ENCODE results near the gene ABCG1.
A peak's percentile ranks its signal among the peaks of the same experiment; 100 is the strongest.
"Not testable (repeated sequence)": the region's sequence is repeated elsewhere in the genome, so short reads cannot be mapped to it uniquely, and the experiment has no call there.

Gene ABCG1

GRCh38 chr21:42292563-42293142 is 73.7 kb downstream of the ABCG1 start:
- DNase-seq, result not testable (repeated sequence)

DNA sequence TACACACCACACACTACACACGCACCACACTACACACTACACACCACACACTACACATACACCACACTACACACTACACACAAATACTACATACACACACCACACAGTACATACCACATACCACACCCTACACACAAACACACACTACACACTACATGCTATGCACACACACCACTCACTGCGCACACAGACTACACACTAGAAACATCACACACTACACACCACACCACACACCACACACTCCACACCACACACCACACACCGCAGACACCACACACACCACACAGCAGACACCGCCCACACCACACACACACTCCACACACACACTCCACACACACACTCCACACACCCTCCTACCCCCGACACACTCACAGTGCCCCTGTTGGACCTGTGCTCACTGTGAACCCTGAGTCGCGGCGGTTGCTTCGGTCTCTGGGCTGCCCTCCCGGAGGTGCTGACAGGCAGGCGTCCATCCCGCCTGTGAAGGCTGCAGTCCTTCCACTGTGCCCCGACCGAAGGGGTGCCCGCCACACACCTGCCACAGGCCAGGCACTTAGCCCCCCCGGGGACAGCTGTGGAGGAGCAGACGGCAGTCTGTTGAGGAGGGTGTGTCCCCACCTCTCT is 74.8 kb downstream of the ABCG1 start:
- no peak for DNase-seq

GRCh38 chr21:42294273-42294880 is 75.4 kb downstream of the ABCG1 start:
- DNase-seq, result no peak

- DNase-seq, result no peak
These were observed 76.9 kb downstream of the ABCG1 start for GRCh38 chr21:42295845-42296244.

DNA sequence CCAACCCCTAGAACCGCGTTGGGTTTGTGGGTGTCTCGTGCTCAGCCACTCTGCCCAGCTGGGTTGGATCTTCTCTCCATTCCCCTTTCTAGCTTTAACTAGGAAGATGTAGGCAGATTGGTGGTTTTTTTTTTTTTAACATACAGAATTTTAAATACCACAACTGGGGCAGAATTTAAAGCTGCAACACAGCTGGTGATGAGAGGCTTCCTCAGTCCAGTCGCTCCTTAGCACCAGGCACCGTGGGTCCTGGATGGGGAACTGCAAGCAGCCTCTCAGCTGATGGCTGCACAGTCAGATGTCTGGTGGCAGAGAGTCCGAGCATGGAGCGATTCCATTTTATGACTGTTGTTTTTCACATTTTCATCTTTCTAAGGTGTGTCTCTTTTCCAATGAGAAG is 77.6 kb downstream of the ABCG1 start:
- no peak for DNase-seq

DNA sequence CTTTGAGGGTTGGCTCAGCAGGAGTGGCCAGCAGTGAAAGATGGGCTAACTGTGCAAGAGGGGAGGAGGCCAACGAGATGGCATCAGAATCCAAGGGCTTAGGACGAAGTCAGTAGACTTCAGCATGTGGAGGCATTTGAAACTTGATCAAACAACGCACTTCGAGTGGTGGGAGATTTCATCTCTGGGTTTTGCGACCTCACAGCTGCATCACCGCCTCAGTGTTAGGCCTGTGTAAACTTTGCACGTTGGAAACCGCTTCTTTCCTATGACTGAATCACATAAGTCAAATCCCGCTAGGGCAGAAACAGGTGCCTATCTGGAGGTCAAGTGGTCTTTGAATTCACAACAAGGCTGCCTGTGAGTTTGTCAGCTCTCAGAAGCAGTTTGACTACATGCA is 78.4 kb downstream of the ABCG1 start:
- DNase-seq, result no peak

DNA sequence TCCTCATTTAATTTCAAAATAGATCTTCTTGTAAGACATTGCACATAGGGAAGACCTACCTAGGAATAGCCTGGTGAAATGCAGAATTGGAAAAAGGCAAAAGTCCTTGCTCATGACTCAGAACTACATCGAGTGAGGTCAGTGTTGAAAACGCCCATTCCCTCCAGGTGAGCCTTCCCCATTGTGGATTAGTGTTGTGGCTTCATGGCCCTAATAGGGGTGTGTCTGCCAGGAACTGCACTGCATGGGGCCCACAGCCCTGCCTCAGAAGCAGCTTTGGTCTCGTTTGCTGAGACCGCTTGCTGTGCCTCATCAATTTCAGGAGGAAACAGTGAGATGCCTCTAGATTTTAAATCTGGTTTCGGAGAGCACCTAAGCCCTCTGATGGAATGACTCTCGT is 79.3 kb downstream of the ABCG1 start:
- DNase-seq, result no peak

GRCh38 chr21:42298657-42299056 is 79.7 kb downstream of the ABCG1 start:
- DNase-seq, result no peak

GRCh38 chr21:42299324-42300044 is 80.5 kb downstream of the ABCG1 start:
- DNase-seq, result no peak

DNA sequence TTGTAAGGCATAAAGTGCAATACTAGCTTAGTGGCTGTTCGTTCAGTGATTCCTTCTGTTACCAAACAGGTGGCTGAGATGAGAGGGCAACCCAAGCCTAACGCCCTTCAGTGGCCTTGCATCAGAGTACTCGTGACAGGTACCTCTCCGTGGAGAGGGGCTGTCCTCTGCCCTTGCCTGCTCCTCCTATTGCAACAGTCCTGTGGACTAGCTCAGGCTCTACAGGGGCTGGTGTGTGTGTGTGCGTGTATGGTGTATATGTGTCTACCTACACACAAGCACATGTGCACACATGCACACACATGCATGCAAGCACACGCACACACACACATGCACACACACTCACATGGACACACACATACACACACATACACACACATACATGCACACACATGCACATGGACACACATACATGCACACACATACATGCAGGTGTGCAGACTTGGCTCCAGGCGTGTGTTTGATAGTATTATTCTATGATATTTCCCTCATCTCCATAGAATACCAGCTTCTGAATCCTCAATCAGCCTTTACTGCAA is 81.2 kb downstream of the ABCG1 start:
- DNase-seq, result no peak

DNA sequence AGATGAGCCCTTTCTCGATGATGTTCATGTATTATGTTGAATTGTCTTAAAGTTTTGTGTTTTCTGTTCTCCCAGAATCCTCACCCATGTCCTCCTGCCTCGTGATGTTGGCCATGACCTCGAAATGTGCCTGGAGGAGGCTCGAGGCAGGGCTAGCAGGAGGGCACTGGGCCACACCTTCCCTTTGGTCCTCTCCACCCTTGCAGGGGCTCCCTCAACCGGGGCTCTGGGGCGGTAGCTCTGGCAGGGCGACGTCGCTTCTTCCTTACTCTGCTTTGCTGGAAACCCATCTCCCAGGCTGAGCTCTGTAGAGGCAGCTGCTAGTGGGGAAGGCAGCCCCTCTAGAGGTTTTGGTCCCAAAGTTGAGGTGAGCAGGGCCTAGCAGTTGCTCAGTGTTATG is 82.0 kb downstream of the ABCG1 start:
- no peak for DNase-seq

DNA sequence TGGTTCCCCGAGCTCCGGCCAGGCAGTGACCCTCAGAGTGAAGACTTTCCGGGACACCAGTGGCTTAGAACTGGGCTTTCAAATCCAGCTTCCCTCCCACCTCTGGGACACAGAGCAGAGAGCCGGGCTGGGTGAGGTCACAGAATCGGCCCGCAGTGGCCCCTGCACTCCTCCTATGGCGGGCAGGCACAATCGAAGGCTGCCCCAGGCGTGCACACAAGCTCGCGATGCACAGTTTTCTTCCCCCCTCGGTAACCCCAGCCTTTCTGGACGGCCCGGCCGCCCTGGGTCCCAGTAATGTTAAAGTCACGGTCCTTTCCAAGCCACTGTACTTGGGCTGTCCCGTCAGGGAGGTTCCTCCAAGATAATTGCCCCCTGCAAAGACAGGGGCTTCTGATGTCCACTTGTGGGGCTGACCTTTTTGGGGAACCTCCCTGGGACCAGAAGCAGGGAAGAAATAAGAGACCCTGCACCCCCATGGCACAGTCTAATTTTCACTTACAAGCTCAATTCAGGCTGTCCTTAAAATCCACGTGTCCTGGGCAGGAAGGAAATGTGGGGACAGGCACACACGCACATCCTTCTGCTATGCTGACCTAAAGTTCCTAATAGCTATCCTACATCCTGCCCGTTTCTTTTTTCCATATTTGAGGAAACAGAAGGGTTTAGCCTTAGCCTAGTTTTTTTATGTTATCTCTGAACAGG is 82.6 kb downstream of the ABCG1 start:
- DNase-seq, result peak in 1 of 2 experiments; percentile 40

DNA sequence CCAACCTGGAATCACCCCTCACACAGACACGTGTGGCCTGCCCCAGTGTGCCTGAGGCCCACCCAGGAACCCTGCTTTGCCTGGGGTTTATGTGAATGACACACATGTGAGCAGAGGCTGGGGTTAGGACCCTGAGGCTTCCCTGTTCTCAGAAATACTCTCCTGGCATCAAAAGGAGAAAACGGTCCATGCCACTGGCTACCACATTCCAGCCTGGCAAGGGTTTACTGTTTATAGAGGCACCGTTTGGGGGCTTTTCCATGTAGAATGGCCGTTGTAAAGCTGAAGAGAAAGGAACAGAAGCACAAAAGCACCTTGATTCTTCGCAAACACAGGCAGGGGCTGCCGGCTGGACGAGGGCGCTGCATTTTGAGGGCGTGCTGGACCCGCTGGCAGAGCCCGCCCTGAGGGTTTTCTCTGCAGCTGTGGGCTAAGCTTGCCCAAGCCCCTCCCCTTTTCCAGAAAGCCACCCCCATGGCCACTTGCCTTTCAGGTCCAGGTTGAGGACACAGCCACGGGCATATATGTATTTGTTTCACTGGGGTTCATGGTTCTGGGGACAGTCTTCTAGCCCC is 83.2 kb downstream of the ABCG1 start:
- no peak for DNase-seq

DNA sequence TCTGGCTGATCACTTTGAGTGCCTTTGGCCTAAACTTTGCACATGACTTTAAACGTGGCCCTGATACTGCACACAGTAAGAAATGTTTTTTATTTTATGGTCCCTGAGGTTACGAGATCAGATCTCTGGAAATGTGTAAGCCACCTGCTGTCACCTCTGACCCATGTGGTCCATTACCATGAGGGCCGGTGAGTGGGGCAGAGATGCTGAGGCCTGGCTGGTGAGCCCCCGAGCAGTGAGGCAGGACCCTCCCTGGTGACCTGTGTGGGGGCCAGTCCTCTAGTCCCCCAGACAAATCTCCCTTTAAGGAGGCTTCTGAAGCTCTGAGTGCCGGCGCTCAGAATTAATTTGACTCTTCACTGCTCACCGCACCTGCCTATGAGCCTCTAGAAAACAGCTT is 83.9 kb downstream of the ABCG1 start:
- no peak for DNase-seq

DNA sequence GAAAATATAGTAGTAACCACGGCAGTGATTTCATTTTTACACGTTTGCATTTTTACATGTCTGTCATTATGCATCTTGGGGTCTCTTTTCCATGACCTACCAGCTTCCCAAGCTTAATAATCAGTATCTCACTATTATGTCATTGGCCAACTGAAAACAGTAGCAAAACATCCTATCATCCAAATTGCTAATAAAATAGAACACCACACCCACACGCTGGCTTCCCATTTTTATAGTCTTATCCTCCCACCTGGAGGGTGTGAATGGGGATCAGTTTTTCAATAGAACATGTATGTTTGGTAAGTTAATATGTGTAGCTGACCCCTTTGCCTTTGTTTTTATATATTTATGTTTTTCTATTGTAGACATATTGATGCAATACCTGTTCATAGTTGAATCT is 84.5 kb downstream of the ABCG1 start:
- no peak for DNase-seq

DNA sequence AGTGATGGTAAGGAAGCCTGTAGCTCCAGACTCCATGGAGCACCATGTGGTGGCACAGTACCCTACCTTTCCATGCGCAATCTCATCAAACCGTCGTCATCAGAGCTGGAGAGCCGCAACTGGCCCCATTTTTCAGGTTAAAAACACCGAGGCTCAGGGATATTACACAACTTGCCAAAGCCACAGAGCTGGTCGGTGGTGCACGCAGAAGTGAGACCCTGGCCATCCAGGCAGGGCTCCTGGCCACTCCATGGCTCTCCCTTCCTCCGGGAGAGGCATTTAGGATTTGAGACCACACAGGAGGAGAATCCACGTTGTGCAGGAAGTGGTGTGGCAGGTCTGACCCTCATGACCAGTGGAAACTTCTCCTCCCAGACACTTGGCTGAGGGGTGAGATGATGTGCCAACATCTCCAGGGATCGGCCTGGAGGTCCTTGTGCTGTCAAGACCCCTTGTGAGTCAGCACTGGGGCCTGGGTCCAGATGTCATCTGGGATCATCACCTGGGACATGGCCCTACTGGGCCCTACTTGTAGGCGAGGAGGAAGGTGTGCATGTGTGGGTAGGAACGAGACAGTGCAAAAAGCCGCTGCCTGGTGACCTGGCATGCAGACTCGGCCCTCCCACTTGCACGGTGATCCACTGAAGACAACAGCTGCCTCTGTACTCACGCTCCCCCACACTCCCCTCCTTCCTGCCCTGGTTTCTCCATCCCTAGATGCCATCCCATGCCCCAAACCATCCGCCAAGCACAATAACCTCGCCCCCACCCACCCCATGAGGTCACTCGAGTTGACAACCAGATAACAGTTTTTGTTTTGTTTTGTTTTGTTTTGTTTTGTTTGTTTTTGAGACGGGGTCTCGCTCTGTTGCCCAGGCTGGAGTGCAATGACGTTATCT is 85.9 kb downstream of the ABCG1 start:
- DNase-seq, result no peak

- DNase-seq, result no peak
These were observed 86.8 kb downstream of the ABCG1 start for GRCh38 chr21:42305707-42306147.

- peak; percentile 64 for DNase-seq
These were observed 87.6 kb downstream of the ABCG1 start for GRCh38 chr21:42306366-42307035.

DNA sequence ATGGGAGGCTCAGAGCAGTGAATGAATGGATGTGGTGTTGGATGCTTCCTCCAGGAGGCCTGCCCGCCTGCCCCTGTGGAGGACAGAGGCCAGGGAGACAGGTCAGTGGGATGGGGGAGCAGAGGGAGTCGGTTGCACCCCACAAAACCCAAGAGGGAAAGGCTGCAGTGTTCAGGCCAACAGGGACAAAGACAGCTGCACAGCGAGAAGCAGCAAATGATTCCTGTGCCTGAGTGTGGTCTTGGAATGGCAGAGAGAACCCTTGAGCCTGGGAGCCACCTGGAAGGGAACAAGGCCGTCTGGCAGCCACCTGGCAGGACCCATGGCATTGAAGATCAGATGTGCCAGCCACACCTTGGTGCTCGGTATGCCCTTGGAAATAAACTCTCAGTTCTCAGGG is 88.2 kb downstream of the ABCG1 start:
- no peak for DNase-seq

DNA sequence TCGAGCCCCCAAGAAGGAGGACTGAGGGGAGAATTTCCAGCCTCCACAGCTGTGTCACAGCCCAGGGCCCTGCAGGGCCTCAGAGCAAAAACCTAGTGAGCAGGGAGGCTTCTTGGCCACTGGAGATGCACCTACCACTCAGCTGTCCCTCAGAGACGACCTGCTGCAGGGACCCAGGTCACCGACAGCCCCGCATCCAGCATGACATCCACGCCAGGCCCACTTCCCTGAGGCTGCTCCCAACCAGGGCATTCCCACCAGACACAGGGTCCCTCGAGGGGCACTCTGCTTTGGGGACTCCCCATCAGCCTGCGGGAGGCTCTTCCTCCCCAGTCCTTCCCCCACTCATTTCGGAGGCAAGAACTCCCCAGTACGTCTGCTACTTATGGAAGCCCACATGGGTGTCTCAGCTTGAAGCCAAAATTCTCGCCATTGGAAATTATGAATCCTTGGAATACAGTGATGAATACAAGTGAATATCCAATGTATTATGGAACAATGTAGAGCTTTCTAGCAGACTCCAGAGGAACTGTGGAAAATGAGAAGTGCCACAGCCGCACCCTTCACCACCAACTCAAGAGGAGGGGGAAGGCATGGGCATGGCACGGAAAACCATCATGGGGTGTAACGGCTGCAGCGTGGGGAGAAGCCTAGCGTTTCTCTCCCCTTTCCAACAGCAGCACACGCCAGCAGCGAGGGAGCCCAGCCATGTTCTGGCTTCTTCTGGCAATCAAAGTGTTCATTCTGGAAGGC is 89.4 kb downstream of the ABCG1 start:
- no peak for DNase-seq
